ENCODE measurements around the gene RETN. TPM values are rescaled to one million over a fixed set of nuclear protein-coding genes. Genes with fewer than 3 reads are reported as not detected.

Gene RETN
- total RNA-seq, 3 donors from 2014 or later: not detected

- H3K4me3 ChIP-seq: no peak overlapping the region
- H3K27ac ChIP-seq: no peak overlapping the region
- no peaks in the 10 kb centered on the region for H3K36me3 ChIP-seq
- H3K27me3 ChIP-seq: peaks cover 0 to 48% of the 10 kb centered on the region in 2 donors
- H3K9me3 ChIP-seq: no peaks in the 10 kb centered on the region
- DNase-seq (ENCODE audit: low spot score in 2 of 2): no peak
- peaks cover 0 to 3% of the 10 kb centered on the region in 2 donors for H3K4me1 ChIP-seq
- TF ChIP-seq CTCF (IDR thresholded peaks at IDR 0.05) (no peak), POLR2AphosphoS5 (IDR thresholded peaks at IDR 0.05) (no peak), POLR2A (IDR thresholded peaks at IDR 0.05) (no peak)
- intact Hi-C loops (cut with DNase I; ENCODE audit: low total_unique reads): loop anchor here (10.0 kb wide), 1 partner anchor 112 kb away; no protein-coding TSS in a partner anchor
These were observed 7.5 kb downstream of the RETN start for GRCh38 chr19:7676376-7676775.

DNA sequence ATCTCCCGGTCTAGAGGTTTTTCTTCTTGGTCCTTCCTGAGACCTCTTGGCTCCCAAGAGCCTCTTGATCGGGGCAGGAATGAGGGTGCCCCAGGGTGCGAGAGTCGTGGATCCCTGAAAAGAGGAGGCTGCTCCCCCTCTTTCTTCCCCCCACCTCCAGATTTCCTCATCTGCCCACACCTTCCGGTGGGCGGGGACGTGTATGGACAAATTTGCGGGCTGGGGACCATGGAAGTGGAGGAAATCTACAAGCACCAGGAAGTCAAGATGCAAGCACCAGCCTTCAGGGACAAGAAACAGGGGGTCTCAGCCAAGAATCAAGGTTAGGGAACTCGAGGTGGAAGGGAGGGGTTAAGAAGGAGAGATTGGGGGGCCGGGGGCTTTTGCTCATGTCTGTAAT lies 8.0 kb downstream of the RETN start, which contains the start of gene MCEMP1:
TSS of gene MCEMP1 (plus strand) at position 237 of the 400 bp plus-strand sequence. CDS start at position 268, 31 bp downstream.
- Histone ChIP-seq H3K36me3 (no peaks in the 10 kb centered on the region), H3K4me1 (peaks cover 0 to 3% of the 10 kb centered on the region in 2 donors), H3K27ac (no peak within 1 kb of the TSS), H3K4me3 (no peak within 1 kb of the TSS), H3K27me3 (peaks cover 0 to 43% of the 10 kb centered on the region in 2 donors), H3K9me3 (no peaks in the 10 kb centered on the region)
- TF ChIP-seq POLR2A (IDR thresholded peaks at IDR 0.05) (no peak), CTCF (IDR thresholded peaks at IDR 0.05) (no peak)
- DNase-seq (ENCODE audit: low spot score in 2 of 2): no peak
- intact Hi-C loops (cut with DNase I; ENCODE audit: low total_unique reads): loop anchor here (10.0 kb wide), 1 partner anchor 112 kb away; no protein-coding TSS in a partner anchor

DNA sequence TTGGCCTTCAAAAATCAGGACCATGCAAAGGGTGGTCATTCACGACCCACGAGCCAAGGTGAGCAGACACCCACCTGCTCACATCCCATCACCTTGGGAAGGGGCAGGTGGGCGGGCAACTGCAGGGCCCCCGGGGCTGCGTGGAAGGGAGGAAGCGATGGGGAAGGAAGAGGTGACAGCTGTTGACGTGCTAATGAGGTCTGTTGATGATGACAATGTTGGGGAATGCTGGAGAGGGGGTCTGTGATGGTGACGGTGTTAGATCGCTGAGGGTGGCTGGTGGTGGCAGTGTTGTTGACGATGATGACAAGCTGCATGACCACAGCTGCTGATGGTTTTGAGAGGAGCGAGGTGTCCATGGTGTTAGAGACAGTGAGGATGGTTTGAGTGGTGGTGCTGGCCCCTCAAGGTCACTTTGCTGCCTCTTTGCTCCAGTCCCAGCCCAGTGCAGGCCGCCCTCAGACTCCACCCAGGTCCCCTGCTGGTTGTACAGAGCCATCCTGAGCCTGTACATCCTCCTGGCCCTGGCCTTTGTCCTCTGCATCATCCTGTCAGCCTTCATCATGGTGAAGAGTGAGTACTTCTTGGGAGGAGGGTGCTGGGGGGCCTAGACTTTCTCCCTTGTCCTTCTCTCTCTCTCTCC lies 8.9 kb downstream of the RETN start:
- no peak overlapping the region for H3K4me3 ChIP-seq
- no peak for DNase-seq (ENCODE audit: low spot score in 2 of 2)
- no peaks in the 10 kb centered on the region for H3K9me3 ChIP-seq
- intact Hi-C loops (cut with DNase I; ENCODE audit: low total_unique reads): loop anchor here (10.0 kb wide), 1 partner anchor 113 kb away; no protein-coding TSS in a partner anchor
- peaks cover 0 to 3% of the 10 kb centered on the region in 2 donors for H3K4me1 ChIP-seq
- H3K27ac ChIP-seq: no peak overlapping the region
- TF ChIP-seq CTCF (IDR thresholded peaks at IDR 0.05) (no peak), POLR2AphosphoS5 (IDR thresholded peaks at IDR 0.05) (no peak), POLR2A (IDR thresholded peaks at IDR 0.05) (no peak)
- H3K27me3 ChIP-seq: peaks cover 0 to 38% of the 10 kb centered on the region in 2 donors
- no peaks in the 10 kb centered on the region for H3K36me3 ChIP-seq

GRCh38 chr19:7678971-7679751 lies 10.3 kb downstream of the RETN start:
- intact Hi-C loops (cut with DNase I; ENCODE audit: low total_unique reads): loop anchor here (10.0 kb wide), 1 partner anchor 114 kb away; no protein-coding TSS in a partner anchor
- Histone ChIP-seq H3K36me3 (no peaks in the 10 kb centered on the region), H3K27ac (no peak overlapping the region), H3K4me3 (no peak overlapping the region), H3K4me1 (peaks cover 0 to 3% of the 10 kb centered on the region in 2 donors), H3K9me3 (no peaks in the 10 kb centered on the region), H3K27me3 (peaks cover 0 to 38% of the 10 kb centered on the region in 2 donors)
- no peak for DNase-seq (ENCODE audit: low spot score in 2 of 2)
- TF ChIP-seq CTCF (IDR thresholded peaks at IDR 0.05): no peak
- no peak for TF ChIP-seq POLR2AphosphoS5 (IDR thresholded peaks at IDR 0.05)
- no peak for TF ChIP-seq POLR2A (IDR thresholded peaks at IDR 0.05)

Measured in breast epithelium (tissue), 4 donors.